Naive thymus-derived CD8-positive, alpha-beta T cell (primary cell): ENCODE measurements around the gene HNRNPA2B1. TPM values are rescaled to one million over a fixed set of nuclear protein-coding genes. Genes with fewer than 3 reads are reported as not detected.
A peak's percentile ranks its signal among the peaks of the same experiment; 100 is the strongest.
"Not testable (repeated sequence)": the region's sequence is repeated elsewhere in the genome, so short reads cannot be mapped to it uniquely, and the experiment has no call there.

ENCODE experiments used
- ATAC-seq, 2 donors: fragments of 150-1000 bp; cut with Tn5 transposase in 1 of 2; sonication (Bioruptor Pico), chemical (Tn5 transposase) in 1 of 2; 1 replicate in 1 of 2; 2 replicates in 1 of 2; pipeline ENCODE4 v1.10.0; 2021; ENCODE audit warnings: mild to moderate bottlenecking in 2 of 2, moderate library complexity in 2 of 2
- POLR2A ChIA-PET: fragments of 350-600 bp; sonication (Branson Sonifier 250); formaldehyde crosslinking; loops from one replicate; lab custom pipeline; 2021; ENCODE audit warnings: antibody characterized with exemption; lab: Charles Lee
- DNase-seq, 10 donors: peaks; one replicate each; pipeline versions ENCODE4 v3.0.0 to v3.0.0-alpha.2; 2020 to 2022
- H3K27ac Mint-ChIP-seq, 10 donors: one replicate each; pipeline ENCODE4 v1.8.0; 2020 to 2022; ENCODE audit warnings: mild to moderate bottlenecking in 10 of 10, mixed read lengths in 10 of 10, moderate library complexity in 4 of 10, inconsistent platforms in 1 of 10
- H3K27me3 Mint-ChIP-seq, 5 donors: one replicate each; pipeline ENCODE4 v1.8.0; 2021 to 2022; ENCODE audit warnings: mixed read lengths in 5 of 5
- H3K36me3 Mint-ChIP-seq, 3 donors: one replicate each; pipeline ENCODE4 v1.8.0; 2020 to 2022; ENCODE audit warnings: mixed read lengths in 3 of 3, mild to moderate bottlenecking in 2 of 3, inconsistent platforms in 1 of 3
- H3K4me1 Mint-ChIP-seq, 4 donors: one replicate each; pipeline ENCODE4 v1.8.0; 2021 to 2022; ENCODE audit warnings: mixed read lengths in 4 of 4
- H3K4me3 Mint-ChIP-seq, 10 donors: one replicate each; pipeline ENCODE4 v1.8.0; 2020 to 2022; ENCODE audit warnings: mild to moderate bottlenecking in 10 of 10, mixed read lengths in 10 of 10, moderate library complexity in 6 of 10, inconsistent platforms in 1 of 10
- H3K9me3 Mint-ChIP-seq, 9 donors: one replicate each; pipeline ENCODE4 v1.8.0; 2020 to 2022; ENCODE audit warnings: mixed read lengths in 9 of 9, mild to moderate bottlenecking in 3 of 9, inconsistent platforms in 1 of 9, moderate library complexity in 1 of 9
- polyA plus RNA-seq, 3 donors: library from polyadenylated mRNA; unstranded; fragments of 300-500 nt; fragmentation: Illumina TruSeq; gene quantifications; one replicate each; pipeline ENCODE4 v1.2.3, GENCODE V29; 2021
- total RNA-seq, 8 experiments: library from RNA in 2 of 8; stranded (reverse) in 2 of 8; gene quantifications; one replicate each; pipeline ENCODE4 v1.2.3 and lab custom pipeline; 2021 to 2026

Gene HNRNPA2B1
- total and polyA plus RNA-seq, 5 experiments from 2014 or later, result 504 to 789 (median 555) TPM

- H3K4me3 Mint-ChIP-seq, result peak overlapping the region; percentile 63 to 99 (median 81)
- peaks cover 39 to 71% (median 65%) of the 10 kb centered on the region in 4 donors for H3K4me1 Mint-ChIP-seq
- peaks cover 0 to 9% (median 0%) of the 10 kb centered on the region in 5 donors for H3K27me3 Mint-ChIP-seq
- no peak for ATAC-seq
- H3K36me3 Mint-ChIP-seq, result peaks cover 52 to 92% (median 75%) of the 10 kb centered on the region in 3 donors
- H3K27ac Mint-ChIP-seq, result peak overlapping the region; percentile 77 to 90 (median 84)
- DNase-seq, result no peak
- POLR2A ChIA-PET, result interaction anchor here (0.6 to 9.8 kb wide), 12 partner anchors 9 to 105 kb away, joined by 3 to 184 read pairs (median 6); partner anchors contain the start of gene NFE2L3
- H3K9me3 Mint-ChIP-seq, result peaks cover 0 to 5% (median 0%) of the 10 kb centered on the region in 9 donors
Measured at GRCh38 chr7:26195867-26196657, 4.5 kb downstream of the HNRNPA2B1 start.

GRCh38 chr7:26195182-26195581 is 5.4 kb downstream of the HNRNPA2B1 start:
- peak in 1 of 2 donors; percentile 0 for ATAC-seq
- Mint-ChIP-seq H3K27ac (peak overlapping the region in 7 of 10 donors; percentile 9 to 90 (median 79)), H3K27me3 (peaks cover 0 to 4% (median 0%) of the 10 kb centered on the region in 5 donors), H3K36me3 (peaks cover 57 to 96% (median 75%) of the 10 kb centered on the region in 3 donors), H3K4me1 (peaks cover 45 to 76% (median 72%) of the 10 kb centered on the region in 4 donors), H3K4me3 (peak overlapping the region; percentile 13 to 99 (median 78)), H3K9me3 (peaks cover 0 to 2% (median 0%) of the 10 kb centered on the region in 9 donors)
- no peak for DNase-seq
- POLR2A ChIA-PET, result interaction anchor here (0.6 to 9.8 kb wide), 11 partner anchors 8 to 150 kb away, joined by 3 to 184 read pairs (median 6); partner anchors contain the start of gene NFE2L3

- DNase-seq, H3K27me3 Mint-ChIP-seq, H3K9me3 Mint-ChIP-seq: not testable (repeated sequence)
- Mint-ChIP-seq H3K27ac (peak overlapping the region in 9 of 10 donors; percentile 50 to 93 (median 88)), H3K4me3 (peak overlapping the region; percentile 11 to 99 (median 82)), H3K4me1 (peaks cover 45 to 78% (median 74%) of the 10 kb centered on the region in 4 donors), H3K36me3 (peaks cover 56 to 97% (median 74%) of the 10 kb centered on the region in 3 donors)
- POLR2A ChIA-PET, result interaction anchor here (0.5 to 9.8 kb wide), 14 partner anchors 7 to 150 kb away, joined by 3 to 184 read pairs (median 5); partner anchors contain the start of gene NFE2L3
- ATAC-seq, result peak in 1 of 2 donors; percentile 2
Measured at GRCh38 chr7:26194764-26195163, 5.8 kb downstream of the HNRNPA2B1 start.

DNA sequence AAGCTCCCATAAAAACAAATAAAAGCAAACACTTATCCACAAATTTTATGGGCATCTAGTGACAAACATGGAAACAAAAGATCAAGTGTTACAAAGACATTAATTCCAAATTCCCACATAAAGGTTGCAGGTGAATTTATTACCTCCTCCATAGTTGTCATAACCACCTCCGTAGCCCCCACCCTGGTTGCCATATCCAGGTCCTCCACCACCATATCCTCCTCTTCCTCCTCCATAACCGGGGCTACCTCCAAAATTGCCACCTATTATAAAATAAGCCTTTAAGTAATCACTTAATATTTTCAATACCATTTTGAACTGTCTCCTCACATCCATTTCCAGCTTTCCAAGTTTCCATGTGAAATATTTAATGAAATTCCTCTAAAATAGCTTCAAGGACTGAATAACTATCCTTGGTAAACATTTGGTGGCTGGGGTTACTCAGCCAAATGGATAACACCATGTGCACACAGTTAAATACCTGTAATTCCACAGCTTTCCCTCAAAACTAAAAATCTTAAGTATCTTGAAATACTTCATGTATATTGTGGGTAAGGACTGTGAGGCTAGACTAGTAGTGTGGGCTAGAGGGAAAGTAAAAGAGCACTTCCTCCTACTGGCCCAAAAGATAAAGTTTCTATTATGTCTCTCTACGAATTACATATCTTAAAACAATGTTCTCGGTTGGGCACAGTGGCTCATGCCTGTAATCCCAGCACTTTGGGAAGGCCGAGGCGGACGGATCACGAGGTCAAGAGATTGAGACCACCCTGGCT is 6.9 kb downstream of the HNRNPA2B1 start:
- H3K4me1 Mint-ChIP-seq, result peaks cover 47 to 88% (median 84%) of the 10 kb centered on the region in 4 donors
- POLR2A ChIA-PET, result interaction anchor here (1.0 to 9.8 kb wide), 8 partner anchors 8 to 102 kb away, joined by 3 to 184 read pairs (median 6); partner anchors contain the start of genes CBX3 and NFE2L3
- DNase-seq (no peak), ATAC-seq (peak; percentile 16 to 42)
- H3K36me3 Mint-ChIP-seq, result peaks cover 45 to 97% (median 67%) of the 10 kb centered on the region in 3 donors
- peak overlapping the region; percentile 61 to 93 (median 90) for H3K27ac Mint-ChIP-seq
- no peaks in the 10 kb centered on the region for H3K27me3 Mint-ChIP-seq
- H3K9me3 Mint-ChIP-seq, result no peaks in the 10 kb centered on the region
- peak overlapping the region; percentile 59 to 99 (median 82) for H3K4me3 Mint-ChIP-seq

DNA sequence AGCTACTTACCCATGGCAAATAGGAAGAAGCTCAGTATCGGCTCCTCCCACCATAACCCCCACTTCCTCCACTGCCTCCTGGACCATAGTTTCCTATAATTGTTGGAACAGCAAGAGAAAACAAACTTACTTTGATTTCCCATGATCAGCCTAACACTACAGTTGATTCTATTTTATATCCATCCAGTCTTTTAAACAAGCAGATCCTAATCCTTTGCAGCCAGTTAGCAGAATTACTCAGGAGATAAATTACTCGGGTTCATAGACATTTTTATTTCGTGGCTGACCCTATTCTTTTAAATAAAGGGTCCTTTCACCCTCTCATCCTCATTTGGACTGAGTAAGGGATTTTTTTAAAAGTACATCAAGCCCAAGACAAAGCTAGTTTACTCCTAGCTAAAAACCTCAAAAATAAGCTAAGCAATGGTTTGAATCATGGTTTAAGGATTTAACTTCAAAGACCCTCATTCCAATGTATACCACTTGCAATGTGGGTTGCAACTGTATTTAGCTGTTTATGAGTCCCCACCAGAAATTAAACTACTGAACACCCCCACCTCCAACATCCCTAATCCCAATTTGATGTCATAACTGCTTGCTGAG is 8.0 kb downstream of the HNRNPA2B1 start:
- POLR2A ChIA-PET, result interaction anchor here (0.6 to 9.6 kb wide), 11 partner anchors 7 to 102 kb away, joined by 3 to 110 read pairs (median 6); partner anchors contain the start of genes CBX3, HNRNPA2B1 and NFE2L3
- no peaks in the 10 kb centered on the region for H3K9me3 Mint-ChIP-seq
- H3K36me3 Mint-ChIP-seq, result peaks cover 40 to 94% (median 61%) of the 10 kb centered on the region in 3 donors
- no peak for ATAC-seq
- H3K4me3 Mint-ChIP-seq, result peak overlapping the region; percentile 2 to 99 (median 71)
- peaks cover 49 to 93% (median 91%) of the 10 kb centered on the region in 4 donors for H3K4me1 Mint-ChIP-seq
- no peaks in the 10 kb centered on the region for H3K27me3 Mint-ChIP-seq
- peak overlapping the region; percentile 48 to 93 (median 78) for H3K27ac Mint-ChIP-seq
- DNase-seq, result no peak

- Mint-ChIP-seq H3K27me3 (no peaks in the 10 kb centered on the region), H3K4me3 (peak overlapping the region in 9 of 10 donors; percentile 55 to 99 (median 72)), H3K4me1 (peaks cover 49 to 93% (median 92%) of the 10 kb centered on the region in 4 donors), H3K27ac (peak overlapping the region in 9 of 10 donors; percentile 39 to 90 (median 78)), H3K9me3 (no peaks in the 10 kb centered on the region), H3K36me3 (peaks cover 36 to 94% (median 56%) of the 10 kb centered on the region in 3 donors)
- ATAC-seq (no peak), DNase-seq (no peak)
- POLR2A ChIA-PET, result interaction anchor here (0.6 to 9.6 kb wide), 12 partner anchors 8 to 101 kb away, joined by 3 to 110 read pairs (median 5); partner anchors contain the start of genes CBX3, HNRNPA2B1 and NFE2L3
Measured at GRCh38 chr7:26191974-26192479, 8.5 kb downstream of the HNRNPA2B1 start.

DNA sequence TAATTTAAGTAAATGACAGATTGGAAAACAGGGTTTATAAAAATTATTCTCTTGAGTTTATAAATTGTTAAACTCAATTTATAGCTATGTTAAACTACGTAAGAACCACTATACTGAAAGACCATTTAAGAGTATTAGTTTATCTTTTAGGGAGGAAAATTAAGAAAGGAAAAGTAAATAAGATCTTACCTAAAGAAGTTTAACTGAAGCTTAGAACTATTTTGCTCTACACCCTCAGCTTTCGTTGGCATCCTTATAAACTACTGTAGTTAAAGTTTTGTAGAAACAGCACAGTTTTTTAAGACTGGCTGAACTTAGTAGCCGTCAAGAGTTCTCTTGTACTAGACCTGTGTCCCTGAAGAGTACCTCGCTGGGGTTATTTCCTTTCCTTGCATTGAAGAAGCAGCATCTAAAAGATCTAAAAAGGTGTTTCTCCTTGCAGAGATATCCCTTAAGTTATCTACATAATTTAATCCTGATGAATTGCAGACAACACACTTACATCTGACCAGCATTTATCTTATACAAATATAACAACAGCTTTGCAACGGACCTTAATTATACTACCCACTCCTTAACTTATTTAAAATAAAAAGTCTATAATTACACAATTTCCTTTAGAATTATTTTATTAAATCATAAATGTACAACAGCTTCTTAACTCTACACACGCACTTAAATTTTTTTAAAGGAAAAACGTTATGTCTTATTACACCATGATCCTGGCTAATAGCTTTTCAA is 9.1 kb downstream of the HNRNPA2B1 start:
- POLR2A ChIA-PET, result interaction anchor here (1.1 to 9.6 kb wide), 10 partner anchors 8 to 101 kb away, joined by 3 to 110 read pairs (median 6); partner anchors contain the start of genes CBX3, HNRNPA2B1 and NFE2L3
- H3K27ac Mint-ChIP-seq, result peak overlapping the region in 5 of 10 donors; percentile 64 to 90 (median 69)
- no peaks in the 10 kb centered on the region for H3K9me3 Mint-ChIP-seq
- ATAC-seq (no peak), DNase-seq (no peak)
- H3K36me3 Mint-ChIP-seq, result peaks cover 32 to 92% (median 50%) of the 10 kb centered on the region in 3 donors
- H3K27me3 Mint-ChIP-seq, result no peaks in the 10 kb centered on the region
- H3K4me1 Mint-ChIP-seq, result peaks cover 47 to 92% (median 91%) of the 10 kb centered on the region in 4 donors
- H3K4me3 Mint-ChIP-seq, result peak overlapping the region in 7 of 10 donors; percentile 6 to 99 (median 67)

DNA sequence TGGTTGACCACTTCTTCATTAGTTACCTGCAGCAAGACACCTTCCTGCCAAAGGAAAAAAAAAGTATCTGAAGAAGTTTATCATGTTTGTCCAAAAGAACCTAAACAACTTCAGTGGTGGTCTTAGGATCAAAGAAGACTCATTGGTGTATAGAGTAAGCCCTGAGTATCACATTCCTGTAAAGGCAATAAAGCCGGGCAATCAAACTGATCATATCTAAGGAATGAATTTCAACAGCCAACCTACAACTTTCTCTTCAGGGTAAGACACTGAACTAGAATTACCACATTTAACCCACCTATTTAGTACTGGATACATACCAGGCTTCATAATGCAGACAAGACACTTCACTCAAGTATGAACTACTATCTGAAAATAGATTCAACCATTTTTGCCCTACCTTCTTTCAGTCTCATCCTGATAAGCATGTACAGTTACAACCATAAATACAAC is 10.1 kb downstream of the HNRNPA2B1 start:
- H3K4me1 Mint-ChIP-seq, result peaks cover 48 to 91% (median 90%) of the 10 kb centered on the region in 4 donors
- DNase-seq (no peak), ATAC-seq (no peak)
- no peaks in the 10 kb centered on the region for H3K27me3 Mint-ChIP-seq
- no peaks in the 10 kb centered on the region for H3K9me3 Mint-ChIP-seq
- H3K27ac Mint-ChIP-seq, result peak overlapping the region in 8 of 10 donors; percentile 3 to 90 (median 62)
- POLR2A ChIA-PET, result interaction anchor here (1.4 to 6.0 kb wide), 4 partner anchors 8 to 86 kb away, joined by 3 to 79 read pairs (median 11); partner anchors contain the start of genes CBX3 and HNRNPA2B1
- peaks cover 25 to 83% (median 42%) of the 10 kb centered on the region in 3 donors for H3K36me3 Mint-ChIP-seq
- peak overlapping the region in 4 of 10 donors; percentile 10 to 40 (median 23) for H3K4me3 Mint-ChIP-seq

GRCh38 chr7:26189697-26190096 is 10.8 kb downstream of the HNRNPA2B1 start:
- DNase-seq (no peak), ATAC-seq (no peak)
- H3K27me3 Mint-ChIP-seq, result no peaks in the 10 kb centered on the region
- peak overlapping the region in 2 of 10 donors; percentile 81 to 90 for H3K27ac Mint-ChIP-seq
- POLR2A ChIA-PET, result interaction anchor here (0.8 to 6.0 kb wide), 4 partner anchors 8 to 15 kb away, joined by 3 to 79 read pairs (median 5); partner anchors contain the start of genes CBX3 and HNRNPA2B1
- peak overlapping the region in 1 of 10 donors; percentile 8 for H3K4me3 Mint-ChIP-seq
- peaks cover 25 to 76% (median 38%) of the 10 kb centered on the region in 3 donors for H3K36me3 Mint-ChIP-seq
- peaks cover 47 to 93% (median 91%) of the 10 kb centered on the region in 4 donors for H3K4me1 Mint-ChIP-seq
- H3K9me3 Mint-ChIP-seq, result no peaks in the 10 kb centered on the region

GRCh38 chr7:26188957-26189541 is 11.5 kb downstream of the HNRNPA2B1 start:
- Mint-ChIP-seq H3K4me3 (peak overlapping the region in 2 of 10 donors; percentile 8 to 48), H3K36me3 (peaks cover 24 to 73% (median 32%) of the 10 kb centered on the region in 3 donors), H3K9me3 (no peaks in the 10 kb centered on the region), H3K27me3 (no peaks in the 10 kb centered on the region), H3K4me1 (peaks cover 44 to 93% (median 90%) of the 10 kb centered on the region in 4 donors), H3K27ac (peak overlapping the region in 7 of 10 donors; percentile 29 to 90 (median 80))
- ATAC-seq, result peak in 1 of 2 donors; percentile 7
- DNase-seq, result no peak
- POLR2A ChIA-PET, result interaction anchor here (0.8 to 6.0 kb wide), 7 partner anchors 8 to 98 kb away, joined by 3 to 79 read pairs (median 4); partner anchors contain the start of genes CBX3, HNRNPA2B1 and NFE2L3
